Heart left ventricle (tissue), 13 donors: ENCODE results near the gene NAT16.

Source experiments
- POLR2A ChIP-seq, 2 donors: fragments of 450-650 bp; IDR thresholded peaks; one replicate each; pipeline ENCODE4 v1.6.1; 2017; ENCODE audit warnings: antibody characterized with exemption in 2 of 2, mild to moderate bottlenecking in 2 of 2, moderate library complexity in 2 of 2
- TF ChIP-seq, protein P1 (sequence below), 12 donors: fragments of 200-600 bp; sonication (generic) in 4 of 12; IDR thresholded peaks; one replicate each; pipeline versions ENCODE4 v1.5.0 to v1.8.0; 2018 to 2022; ENCODE audit warnings: antibody characterized with exemption in 12 of 12, mild to moderate bottlenecking in 5 of 12
- donor health status: ischemic (EF 13 %, LVEDD 7.1; RV severe dilation, severe dysfunction).
- donor health status: DM: no; HTN: yes; CAD: no.
- donor health status: DM: no; HTN: no; CAD: no.
- donor health status: ischemic (EF 25% LVEDD 6.9; RV normal size, moderate dysfunction).
- donor health status: ischemic (EF 25% LVEDD 5.7; RV mildly dilated, moderate dysfunction).
- donor health status: ischemic (EF 35%, LVEDD 5.7; RV mildly dilated, moderate dysfunction).
- donor health status: nonischemic (EF 11% LVEDD 7.7; RV severe dilation, severe dysfunction).
- donor health status: DM: yes; HTN: yes; CAD: no.
- donor health status: PGD.
- donor health status: ischemic (EF 29% LVEDD 5.4; RV normal size, mild dysfunction).
- donor health status: nonischemic (EF 23%, LVEDD 6.1; RV moderate dilation, normal function).

DNA sequence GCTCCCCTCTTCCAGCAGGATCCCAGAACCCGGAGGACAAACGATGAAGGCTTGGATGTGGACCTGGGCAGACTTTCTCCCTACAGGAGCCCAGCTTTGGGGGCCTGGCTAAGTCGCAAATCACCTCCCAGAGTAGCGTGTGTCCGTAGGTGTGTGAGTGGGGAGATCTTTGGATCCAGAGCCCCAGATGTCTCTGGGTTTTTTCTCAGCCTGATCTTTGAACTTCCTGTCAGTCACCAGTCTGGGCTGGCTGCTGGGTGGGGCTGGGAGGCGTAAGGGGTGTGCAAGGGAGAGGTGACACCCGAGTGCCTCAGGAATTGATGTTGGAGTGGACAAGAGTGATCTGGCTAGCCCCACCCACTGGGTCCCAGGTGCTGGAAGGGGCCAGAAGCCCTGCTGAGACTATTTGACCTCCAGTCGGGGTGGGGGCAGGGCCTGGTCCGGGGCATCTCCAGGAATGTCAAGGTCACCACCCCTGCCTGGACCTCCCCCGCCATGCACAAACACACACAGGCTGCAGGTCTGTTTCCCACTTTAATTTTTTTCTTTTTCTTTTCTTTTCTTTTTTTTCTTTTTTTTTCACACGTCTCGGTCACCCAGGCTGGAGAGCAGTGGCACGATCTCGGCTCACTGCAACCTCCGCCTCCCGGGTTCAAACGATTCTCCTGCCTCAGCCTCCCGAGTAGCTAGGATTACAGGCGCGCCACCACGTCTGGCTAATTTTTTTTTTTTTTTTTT, 20.9 kb upstream of the NAT16 start, which contains the start of gene MOGAT3:
- TF ChIP-seq, protein P1, sequence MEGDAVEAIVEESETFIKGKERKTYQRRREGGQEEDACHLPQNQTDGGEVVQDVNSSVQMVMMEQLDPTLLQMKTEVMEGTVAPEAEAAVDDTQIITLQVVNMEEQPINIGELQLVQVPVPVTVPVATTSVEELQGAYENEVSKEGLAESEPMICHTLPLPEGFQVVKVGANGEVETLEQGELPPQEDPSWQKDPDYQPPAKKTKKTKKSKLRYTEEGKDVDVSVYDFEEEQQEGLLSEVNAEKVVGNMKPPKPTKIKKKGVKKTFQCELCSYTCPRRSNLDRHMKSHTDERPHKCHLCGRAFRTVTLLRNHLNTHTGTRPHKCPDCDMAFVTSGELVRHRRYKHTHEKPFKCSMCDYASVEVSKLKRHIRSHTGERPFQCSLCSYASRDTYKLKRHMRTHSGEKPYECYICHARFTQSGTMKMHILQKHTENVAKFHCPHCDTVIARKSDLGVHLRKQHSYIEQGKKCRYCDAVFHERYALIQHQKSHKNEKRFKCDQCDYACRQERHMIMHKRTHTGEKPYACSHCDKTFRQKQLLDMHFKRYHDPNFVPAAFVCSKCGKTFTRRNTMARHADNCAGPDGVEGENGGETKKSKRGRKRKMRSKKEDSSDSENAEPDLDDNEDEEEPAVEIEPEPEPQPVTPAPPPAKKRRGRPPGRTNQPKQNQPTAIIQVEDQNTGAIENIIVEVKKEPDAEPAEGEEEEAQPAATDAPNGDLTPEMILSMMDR (IDR thresholded peaks at IDR 0.05): no peak
- TF ChIP-seq POLR2A (IDR thresholded peaks at IDR 0.05): no peak
